ENCODE data around the gene RNF224. TPM values are rescaled to one million over a fixed set of nuclear protein-coding genes. Genes with fewer than 3 reads are reported as not detected.

RNF224 gene
- total and polyA plus RNA-seq, 2 of the 13 experiments (the other 11 are each of a cell fraction or from before 2014, with no cell fraction given), result 0.09 TPM; not detected in 1

- in situ Hi-C loops (cut with HindIII; ENCODE audit: extremely low pct_ligation_motif_present, low pct_unique_long_range_greater_than_20kb), result no loop called here
- BruUV-seq (replicated peaks), result no TSS peak
- ChIA-PET POLR2A (interaction anchor here (0.7 to 2.8 kb wide), 26 partner anchors 9 to 340 kb away, joined by 3 to 78 read pairs (median 8); partner anchors contain the start of genes ENTPD8, EXD3, NELFB and NOXA1), CTCF (ENCODE audit: low intra/inter-chr PET ratio, low total read pairs) (no interaction called here)
- peaks cover 0 to 11% of the 10 kb centered on the region in 2 experiments; a peak in 3 of 5 replicates for H3K36me3 ChIP-seq (replicated peaks in 1 of 2; ENCODE audit: control insufficient read depth in 1 of 2, insufficient read depth in 2 of 2, low read length in 2 of 2)
- peaks cover 6% of the 10 kb centered on the region for H3K79me2 ChIP-seq (ENCODE audit: insufficient read depth, low read length)
- H4K20me1 ChIP-seq (ENCODE audit: insufficient read depth, low read length), result no peaks in the 10 kb centered on the region
- 0 out of 2 replicates have a peak, but pooled peaks have one; percentile 2 for TF ChIP-seq ZNF234 (CRISPR knock-in tag; conservative IDR thresholded peaks at IDR 0.05)
- no peak for TF ChIP-seq ZNF772 (CRISPR knock-in tag; IDR thresholded peaks at IDR 0.05)
- 0 out of 2 replicates have a peak, but pooled peaks have one; percentile 2 for TF ChIP-seq ZNF274 (CRISPR knock-in tag; IDR thresholded peaks at IDR 0.05)
- 0 out of 2 replicates have a peak, but pooled peaks have one; percentile 7 for TF ChIP-seq ZNF350 (CRISPR knock-in tag; IDR thresholded peaks at IDR 0.05; ENCODE audit: borderline replicate concordance, low read depth)
- TF ChIP-seq SOX13 (IDR thresholded peaks at IDR 0.05), result no peak
- no peak for TF ChIP-seq SOX13 (CRISPR knock-in tag; conservative IDR thresholded peaks at IDR 0.05 in 1 of 2, IDR thresholded peaks at IDR 0.05 in 1 of 2)
- peak; percentile 44; the same call in 1 of the 2 replicates for TF ChIP-seq HES4 (CRISPR knock-in tag; IDR thresholded peaks at IDR 0.05; ENCODE audit: borderline replicate concordance)
- peak; percentile 43; the same call in 1 of the 2 replicates for TF ChIP-seq ZNF563 (CRISPR knock-in tag; IDR thresholded peaks at IDR 0.05)
- WGBS (ENCODE audit: low lambda C conversion rate), result 0% methylated on average over 3 of the region's 54 CpGs
- peak overlapping the region; percentile 82 for H3K9ac ChIP-seq (ENCODE audit: insufficient read depth, low read depth, low read length)
- no peak for FAIRE-seq
- H3K9me3 ChIP-seq (ENCODE audit: low read length), result no peaks in the 10 kb centered on the region
- H2AFZ ChIP-seq (ENCODE audit: low read length), result no peak overlapping the region
- no peak for DNase-seq (ENCODE audit: low spot score)
- peak; percentile 0; the same call in 2 of the 3 replicates for ATAC-seq
- intact Hi-C loops (cut with micrococcal nuclease; ENCODE audit: unreplicated experiment), result no loop called here
- no peaks in the 10 kb centered on the region; a peak in 1 of 5 replicates for H3K27me3 ChIP-seq (ENCODE audit: control insufficient read depth in 1 of 2, insufficient read depth in 2 of 2, low read length in 2 of 2)
- peak overlapping the region; percentile 90 for H3K27ac ChIP-seq (ENCODE audit: extremely low read length, insufficient read depth, low read length)
- H3K4me1 ChIP-seq (ENCODE audit: insufficient read depth, low read length), result peaks cover 21% of the 10 kb centered on the region
- H3K4me3 ChIP-seq (replicated peaks in 1 of 3; ENCODE audit: insufficient read depth in 1 of 3, low read depth in 2 of 3, low read length in 3 of 3), result peak overlapping the region; percentile 87 to 90 (median 88)
- H3K4me2 ChIP-seq (ENCODE audit: low read depth, low read length), result peak overlapping the region; percentile 88
These were observed 50.9 kb downstream of the RNF224 start for GRCh38 chr9:137278061-137278701.

Other genes with a start within 250 kb of the RNF224 start
Only the 30 nearest of the 32 such genes appear.
- 20.7 and 31.9 TPM in 2 replicates for gene PAXX, start 235.1 kb upstream of the RNF224 start, total RNA-seq (2016; rRNA removed; fragmentation: Illumina TruSeq; extraction: Trizol)
- gene PAXX, start 235.1 kb upstream of the RNF224 start, polyA plus RNA-seq (2011; rRNA removed), result 14.0 and 18.0 TPM in 2 replicates
- 0.34 and 0.51 TPM in 2 replicates for gene CLIC3, start 230.9 kb upstream of the RNF224 start, total RNA-seq (2016; rRNA removed; fragmentation: Illumina TruSeq; extraction: Trizol)
- 1.5 and 1.6 TPM in 2 replicates for gene CLIC3, start 230.9 kb upstream of the RNF224 start, polyA plus RNA-seq (2011; rRNA removed)
- 0.72 and 2.9 TPM in 2 replicates for gene ABCA2, start 199.3 kb upstream of the RNF224 start, total RNA-seq (2016; rRNA removed; fragmentation: Illumina TruSeq; extraction: Trizol)
- 19.2 and 21.0 TPM in 2 replicates for gene ABCA2, start 199.3 kb upstream of the RNF224 start, polyA plus RNA-seq (2011; rRNA removed)
- not detected in 2 replicates for gene FUT7, start 195.4 kb upstream of the RNF224 start, total RNA-seq (2016; rRNA removed; fragmentation: Illumina TruSeq; extraction: Trizol)
- 0.05 TPM in 1 of 2 replicates, not detected in the other for gene FUT7, start 195.4 kb upstream of the RNF224 start, polyA plus RNA-seq (2011; rRNA removed)
- gene NPDC1, start 181.3 kb upstream of the RNF224 start, total RNA-seq (2016; rRNA removed; fragmentation: Illumina TruSeq; extraction: Trizol), result 0.63 and 0.84 TPM in 2 replicates
- gene NPDC1, start 181.3 kb upstream of the RNF224 start, polyA plus RNA-seq (2011; rRNA removed), result 5.4 and 7.0 TPM in 2 replicates
- gene ENTPD2, start 173.4 kb upstream of the RNF224 start, total RNA-seq (2016; rRNA removed; fragmentation: Illumina TruSeq; extraction: Trizol), result 0.87 and 0.95 TPM in 2 replicates
- 3.2 and 4.1 TPM in 2 replicates for gene ENTPD2, start 173.4 kb upstream of the RNF224 start, polyA plus RNA-seq (2011; rRNA removed)
- gene SAPCD2, start 156.9 kb upstream of the RNF224 start, total RNA-seq (2016; rRNA removed; fragmentation: Illumina TruSeq; extraction: Trizol), result 35.9 and 42.8 TPM in 2 replicates
- 18.7 and 21.9 TPM in 2 replicates for gene SAPCD2, start 156.9 kb upstream of the RNF224 start, polyA plus RNA-seq (2011; rRNA removed)
- 6.2 and 6.4 TPM in 2 replicates for gene UAP1L1, start 150.0 kb upstream of the RNF224 start, total RNA-seq (2016; rRNA removed; fragmentation: Illumina TruSeq; extraction: Trizol)
- 5.4 and 6.0 TPM in 2 replicates for gene UAP1L1, start 150.0 kb upstream of the RNF224 start, polyA plus RNA-seq (2011; rRNA removed)
- 19.0 and 48.9 TPM in 2 replicates for gene MAN1B1, start 140.5 kb upstream of the RNF224 start, total RNA-seq (2016; rRNA removed; fragmentation: Illumina TruSeq; extraction: Trizol)
- gene MAN1B1, start 140.5 kb upstream of the RNF224 start, polyA plus RNA-seq (2011; rRNA removed), result 59.5 and 60.6 TPM in 2 replicates
- gene DPP7, start 112.8 kb upstream of the RNF224 start, total RNA-seq (2016; rRNA removed; fragmentation: Illumina TruSeq; extraction: Trizol), result 0.66 and 1.2 TPM in 2 replicates
- 4.5 and 6.5 TPM in 2 replicates for gene DPP7, start 112.8 kb upstream of the RNF224 start, polyA plus RNA-seq (2011; rRNA removed)
- gene GRIN1, start 88.3 kb upstream of the RNF224 start, total RNA-seq (2016; rRNA removed; fragmentation: Illumina TruSeq; extraction: Trizol), result not detected in 2 replicates
- 0.05 and 0.13 TPM in 2 replicates for gene GRIN1, start 88.3 kb upstream of the RNF224 start, polyA plus RNA-seq (2011; rRNA removed)
- gene LRRC26, start 57.5 kb upstream of the RNF224 start, total RNA-seq (2016; rRNA removed; fragmentation: Illumina TruSeq; extraction: Trizol), result not detected in 2 replicates
- gene LRRC26, start 57.5 kb upstream of the RNF224 start, polyA plus RNA-seq (2011; rRNA removed), result not detected in 2 replicates
- not detected in 2 replicates for gene TMEM210, start 55.4 kb upstream of the RNF224 start, total RNA-seq (2016; rRNA removed; fragmentation: Illumina TruSeq; extraction: Trizol)
- not detected in 2 replicates for gene TMEM210, start 55.4 kb upstream of the RNF224 start, polyA plus RNA-seq (2011; rRNA removed)
- 7.4 and 12.3 TPM in 2 replicates for gene ANAPC2, start 38.9 kb upstream of the RNF224 start, total RNA-seq (2016; rRNA removed; fragmentation: Illumina TruSeq; extraction: Trizol)
- gene ANAPC2, start 38.9 kb upstream of the RNF224 start, polyA plus RNA-seq (2011; rRNA removed), result 15.4 and 21.6 TPM in 2 replicates
- gene SSNA1, start 38.8 kb upstream of the RNF224 start, total RNA-seq (2016; rRNA removed; fragmentation: Illumina TruSeq; extraction: Trizol), result 41.2 and 49.4 TPM in 2 replicates
- 35.9 and 44.8 TPM in 2 replicates for gene SSNA1, start 38.8 kb upstream of the RNF224 start, polyA plus RNA-seq (2011; rRNA removed)
- gene TPRN, start 26.8 kb upstream of the RNF224 start, total RNA-seq (2016; rRNA removed; fragmentation: Illumina TruSeq; extraction: Trizol), result 17.5 and 19.2 TPM in 2 replicates
- gene TPRN, start 26.8 kb upstream of the RNF224 start, polyA plus RNA-seq (2011; rRNA removed), result 10.1 and 12.4 TPM in 2 replicates
- 36.7 and 36.9 TPM in 2 replicates for gene TMEM203, start 21.9 kb upstream of the RNF224 start, total RNA-seq (2016; rRNA removed; fragmentation: Illumina TruSeq; extraction: Trizol)
- gene TMEM203, start 21.9 kb upstream of the RNF224 start, polyA plus RNA-seq (2011; rRNA removed), result 23.0 and 23.4 TPM in 2 replicates
- 4.9 and 8.7 TPM in 2 replicates for gene NDOR1, start 21.8 kb upstream of the RNF224 start, total RNA-seq (2016; rRNA removed; fragmentation: Illumina TruSeq; extraction: Trizol)
- gene NDOR1, start 21.8 kb upstream of the RNF224 start, polyA plus RNA-seq (2011; rRNA removed), result 3.6 and 4.2 TPM in 2 replicates
- gene RNF208, start 5.3 kb upstream of the RNF224 start, total RNA-seq (2016; rRNA removed; fragmentation: Illumina TruSeq; extraction: Trizol), result 1.8 and 2.1 TPM in 2 replicates
- gene RNF208, start 5.3 kb upstream of the RNF224 start, polyA plus RNA-seq (2011; rRNA removed), result 1.6 and 2.0 TPM in 2 replicates
- 2.1 and 3.4 TPM in 2 replicates for gene CYSRT1, start 2.3 kb upstream of the RNF224 start, total RNA-seq (2016; rRNA removed; fragmentation: Illumina TruSeq; extraction: Trizol)
- gene CYSRT1, start 2.3 kb upstream of the RNF224 start, polyA plus RNA-seq (2011; rRNA removed), result 1.5 and 1.7 TPM in 2 replicates
- 0.38 and 1.0 TPM in 2 replicates for gene SLC34A3, start 3.4 kb downstream of the RNF224 start, total RNA-seq (2016; rRNA removed; fragmentation: Illumina TruSeq; extraction: Trizol)
- 0.07 and 0.20 TPM in 2 replicates for gene SLC34A3, start 3.4 kb downstream of the RNF224 start, polyA plus RNA-seq (2011; rRNA removed)
- gene TUBB4B, start 13.8 kb downstream of the RNF224 start, total RNA-seq (2016; rRNA removed; fragmentation: Illumina TruSeq; extraction: Trizol), result 412 and 481 TPM in 2 replicates
- 182 and 243 TPM in 2 replicates for gene TUBB4B, start 13.8 kb downstream of the RNF224 start, polyA plus RNA-seq (2011; rRNA removed)
- gene STPG3, start 23.8 kb downstream of the RNF224 start, total RNA-seq (2016; rRNA removed; fragmentation: Illumina TruSeq; extraction: Trizol), result not detected in 2 replicates
- gene STPG3, start 23.8 kb downstream of the RNF224 start, polyA plus RNA-seq (2011; rRNA removed), result not detected in 2 replicates
- 38.7 and 45.8 TPM in 2 replicates for gene NELFB, start 27.8 kb downstream of the RNF224 start, total RNA-seq (2016; rRNA removed; fragmentation: Illumina TruSeq; extraction: Trizol)
- gene NELFB, start 27.8 kb downstream of the RNF224 start, polyA plus RNA-seq (2011; rRNA removed), result 26.5 and 38.0 TPM in 2 replicates
- gene TOR4A, start 50.2 kb downstream of the RNF224 start, total RNA-seq (2016; rRNA removed; fragmentation: Illumina TruSeq; extraction: Trizol), result 7.0 and 14.2 TPM in 2 replicates
- 11.1 and 16.4 TPM in 2 replicates for gene TOR4A, start 50.2 kb downstream of the RNF224 start, polyA plus RNA-seq (2011; rRNA removed)
- gene NRARP, start 74.8 kb downstream of the RNF224 start, total RNA-seq (2016; rRNA removed; fragmentation: Illumina TruSeq; extraction: Trizol), result 0.14 and 0.22 TPM in 2 replicates
- 0.46 and 0.73 TPM in 2 replicates for gene NRARP, start 74.8 kb downstream of the RNF224 start, polyA plus RNA-seq (2011; rRNA removed)
- gene EXD3, start 195.7 kb downstream of the RNF224 start, total RNA-seq (2016; rRNA removed; fragmentation: Illumina TruSeq; extraction: Trizol), result 1.3 and 2.7 TPM in 2 replicates
- 4.8 and 9.1 TPM in 2 replicates for gene EXD3, start 195.7 kb downstream of the RNF224 start, polyA plus RNA-seq (2011; rRNA removed)
- 0.63 and 1.2 TPM in 2 replicates for gene NOXA1, start 195.9 kb downstream of the RNF224 start, total RNA-seq (2016; rRNA removed; fragmentation: Illumina TruSeq; extraction: Trizol)
- 0.78 and 2.1 TPM in 2 replicates for gene NOXA1, start 195.9 kb downstream of the RNF224 start, polyA plus RNA-seq (2011; rRNA removed)
- gene ENTPD8, start 213.9 kb downstream of the RNF224 start, total RNA-seq (2016; rRNA removed; fragmentation: Illumina TruSeq; extraction: Trizol), result 0.21 and 0.44 TPM in 2 replicates
- gene ENTPD8, start 213.9 kb downstream of the RNF224 start, polyA plus RNA-seq (2011; rRNA removed), result 0.26 and 0.38 TPM in 2 replicates
- 38.3 and 44.3 TPM in 2 replicates for gene NSMF, start 231.8 kb downstream of the RNF224 start, total RNA-seq (2016; rRNA removed; fragmentation: Illumina TruSeq; extraction: Trizol)
- gene NSMF, start 231.8 kb downstream of the RNF224 start, polyA plus RNA-seq (2011; rRNA removed), result 183 and 271 TPM in 2 replicates